Smooth muscle cell (in vitro differentiated cells): ENCODE measurements around the gene TTC21A. TPM values are rescaled to one million over a fixed set of nuclear protein-coding genes. Genes with fewer than 3 reads are reported as not detected.
A peak's percentile ranks its signal among the peaks of the same experiment; 100 is the strongest.

Experiments used
- DNase-seq: peaks from one replicate; lab custom pipeline; 2025; ENCODE audit not compliant: unreplicated experiment; lab: John Stamatoyannopoulos, UW
- H2AFZ ChIP-seq: fragments of 200-600 bp; sonication (generic); 2 replicates; pipeline ENCODE4 v1.6.0; 2016; ENCODE audit warnings: antibody characterized with exemption, low read depth, mild to moderate bottlenecking
- H3F3A ChIP-seq: fragments of 200-600 bp; sonication (generic); 2 replicates; pipeline ENCODE4 v1.6.0; 2017; ENCODE audit warnings: antibody characterized with exemption, low read depth
- H3K27ac ChIP-seq: fragments of 200-600 bp; sonication (generic); 2 replicates; pipeline ENCODE4 v1.5.1; 2016; ENCODE audit warnings: low read depth, mild to moderate bottlenecking
- H3K27me3 ChIP-seq: fragments of 200-600 bp; sonication (generic); 2 replicates; pipeline ENCODE4 v1.6.1; 2016; ENCODE audit warnings: low read depth, mild to moderate bottlenecking
- H3K36me3 ChIP-seq: fragments of 200-600 bp; sonication (generic); 2 replicates; pipeline ENCODE4 v1.5.1; 2016; ENCODE audit warnings: low read depth
- H3K4me1 ChIP-seq: fragments of 200-600 bp; sonication (generic); 2 replicates; pipeline ENCODE4 v1.5.1; 2016; ENCODE audit warnings: low read depth
- H3K4me2 ChIP-seq: fragments of 200-600 bp; sonication (generic); 2 replicates; pipeline ENCODE4 v1.6.0; 2016; ENCODE audit warnings: mild to moderate bottlenecking
- H3K4me3 ChIP-seq: fragments of 200-600 bp; sonication (generic); 2 replicates; pipeline ENCODE4 v1.5.1; 2016; ENCODE audit warnings: mild to moderate bottlenecking
- H3K79me2 ChIP-seq: fragments of 200-600 bp; sonication (generic); 2 replicates; pipeline ENCODE4 v1.6.0; 2016; ENCODE audit warnings: low read depth, mild to moderate bottlenecking
- H3K9ac ChIP-seq: fragments of 200-600 bp; sonication (generic); 2 replicates; pipeline ENCODE4 v1.6.0; 2016; ENCODE audit warnings: low read depth
- H3K9me3 ChIP-seq: fragments of 200-600 bp; sonication (generic); replicated peaks from 2 replicates; pipeline ENCODE4 v1.5.1; 2016; ENCODE audit warnings: low read depth
- H4K20me1 ChIP-seq: fragments of 200-600 bp; sonication (generic); 2 replicates; pipeline ENCODE4 v1.6.0; 2016; ENCODE audit warnings: low read depth
- WGBS: methylation state at CpG from one replicate; pipeline ENCODE4 v1.1.7; 2016; ENCODE audit warnings: low lambda C conversion rate; 5-methylcytosine and 5-hydroxymethylcytosine counted together
- polyA plus RNA-seq: library from polyadenylated mRNA; unstranded; fragments of >200 nt; fragmentation: Nextera tagmentation; extraction: Ambion mirVana; gene quantifications from 2 replicates; pipeline ENCODE4 v1.2.1, GENCODE V29; 2016
- total RNA-seq: library from RNA; depleted of rRNA; stranded (reverse); fragments of >200 nt; gene quantifications from 2 replicates; pipeline ENCODE4 v1.2.3, GENCODE V29; 2014
- TF ChIP-seq, protein P1 (sequence below): fragments of 200-600 bp; sonication (generic); IDR thresholded peaks from 2 replicates; pipeline ENCODE4 v1.5.1; 2017; ENCODE audit warnings: borderline replicate concordance, mild to moderate bottlenecking, antibody characterized with exemption; ENCODE audit not compliant: insufficient read depth, poor library complexity, severe bottlenecking

Gene TTC21A
- total and polyA plus RNA-seq, 2 experiments from 2014 or later: 2.3 to 10.6 TPM

DNA sequence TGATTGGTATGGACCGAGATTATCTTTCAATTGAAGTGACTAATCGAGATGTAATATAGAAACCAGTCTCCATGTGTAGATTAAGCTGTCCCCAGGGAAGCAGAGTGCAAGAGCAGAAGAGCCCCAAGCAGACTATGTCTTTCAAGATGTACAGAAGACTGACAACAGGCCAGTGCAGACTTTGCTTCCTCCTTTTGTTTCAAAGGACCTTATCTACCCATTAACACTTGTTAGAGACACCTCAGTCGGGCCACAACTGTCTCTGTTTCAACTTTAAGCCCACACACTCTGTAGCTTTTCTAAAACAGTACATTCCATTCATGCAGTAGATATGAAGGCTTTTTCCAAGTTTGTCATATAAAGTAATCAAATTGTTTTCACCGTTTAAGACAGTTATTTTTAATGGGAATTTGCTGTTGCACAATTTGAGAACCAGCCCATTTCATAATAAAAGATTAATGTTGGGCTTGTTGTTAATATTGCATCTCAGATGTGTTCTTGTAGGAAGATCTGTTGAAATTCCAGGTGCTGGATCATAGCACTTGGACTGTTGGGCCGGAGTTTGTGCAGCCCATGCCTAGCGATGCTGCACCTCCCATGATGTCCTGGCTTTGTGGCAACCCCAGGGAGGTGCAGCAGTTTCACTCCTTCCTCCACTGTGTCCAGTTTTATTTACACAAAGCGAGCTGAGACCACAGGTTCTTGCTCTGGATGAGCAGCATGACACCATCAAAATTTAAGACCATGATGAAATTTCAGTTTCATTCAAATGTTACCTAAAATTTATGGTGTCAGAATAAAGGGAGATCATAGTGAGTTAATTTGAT is 12.4 kb upstream of the TTC21A start:
- Histone ChIP-seq H3K27ac (no peak overlapping the region), H3K4me1 (no peaks in the 10 kb centered on the region), H3K9ac (no peak overlapping the region), H3K4me2 (no peak overlapping the region), H3K36me3 (peaks cover 21% of the 10 kb centered on the region), H2AFZ (no peak overlapping the region), H3K79me2 (no peaks in the 10 kb centered on the region), H4K20me1 (peaks cover 13% of the 10 kb centered on the region), H3F3A (no peaks in the 10 kb centered on the region), H3K4me3 (no peak overlapping the region), H3K27me3 (no peaks in the 10 kb centered on the region), H3K9me3 (no peaks in the 10 kb centered on the region)
- DNase-seq: no peak
- TF ChIP-seq, protein P1, sequence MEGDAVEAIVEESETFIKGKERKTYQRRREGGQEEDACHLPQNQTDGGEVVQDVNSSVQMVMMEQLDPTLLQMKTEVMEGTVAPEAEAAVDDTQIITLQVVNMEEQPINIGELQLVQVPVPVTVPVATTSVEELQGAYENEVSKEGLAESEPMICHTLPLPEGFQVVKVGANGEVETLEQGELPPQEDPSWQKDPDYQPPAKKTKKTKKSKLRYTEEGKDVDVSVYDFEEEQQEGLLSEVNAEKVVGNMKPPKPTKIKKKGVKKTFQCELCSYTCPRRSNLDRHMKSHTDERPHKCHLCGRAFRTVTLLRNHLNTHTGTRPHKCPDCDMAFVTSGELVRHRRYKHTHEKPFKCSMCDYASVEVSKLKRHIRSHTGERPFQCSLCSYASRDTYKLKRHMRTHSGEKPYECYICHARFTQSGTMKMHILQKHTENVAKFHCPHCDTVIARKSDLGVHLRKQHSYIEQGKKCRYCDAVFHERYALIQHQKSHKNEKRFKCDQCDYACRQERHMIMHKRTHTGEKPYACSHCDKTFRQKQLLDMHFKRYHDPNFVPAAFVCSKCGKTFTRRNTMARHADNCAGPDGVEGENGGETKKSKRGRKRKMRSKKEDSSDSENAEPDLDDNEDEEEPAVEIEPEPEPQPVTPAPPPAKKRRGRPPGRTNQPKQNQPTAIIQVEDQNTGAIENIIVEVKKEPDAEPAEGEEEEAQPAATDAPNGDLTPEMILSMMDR: no peak
- 93% methylated on average over 7 of the region's 7 CpGs for WGBS

DNA sequence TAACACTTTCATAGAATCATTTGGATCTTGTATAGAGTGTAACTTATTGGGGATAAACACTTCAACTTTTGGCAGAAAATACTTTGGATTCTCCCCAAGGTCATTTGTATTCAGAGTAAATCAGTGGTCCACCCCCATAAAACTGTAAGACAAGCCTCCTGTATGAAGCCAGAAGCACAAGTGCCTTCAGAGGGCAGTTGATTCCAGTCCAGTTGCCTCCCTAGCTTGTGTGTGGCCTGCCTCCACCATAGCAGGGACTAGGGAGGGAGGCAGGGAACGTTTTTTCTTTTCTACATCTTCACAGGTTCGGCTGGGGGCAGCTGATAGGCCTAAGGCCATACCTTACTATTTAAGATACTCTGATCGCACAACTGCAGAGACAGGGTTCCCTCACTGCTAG is 11.7 kb upstream of the TTC21A start:
- Histone ChIP-seq H3K27me3 (no peaks in the 10 kb centered on the region), H3K4me1 (no peaks in the 10 kb centered on the region), H3F3A (no peaks in the 10 kb centered on the region), H3K9me3 (no peaks in the 10 kb centered on the region), H3K79me2 (no peaks in the 10 kb centered on the region), H3K36me3 (peaks cover 17% of the 10 kb centered on the region), H4K20me1 (peaks cover 20% of the 10 kb centered on the region), H3K27ac (no peak overlapping the region), H3K9ac (no peak overlapping the region), H2AFZ (no peak overlapping the region), H3K4me2 (no peak overlapping the region), H3K4me3 (no peak overlapping the region)
- no peak for DNase-seq
- 83% methylated on average over 3 of the region's 3 CpGs for WGBS
- TF ChIP-seq, protein P1: no peak

DNA sequence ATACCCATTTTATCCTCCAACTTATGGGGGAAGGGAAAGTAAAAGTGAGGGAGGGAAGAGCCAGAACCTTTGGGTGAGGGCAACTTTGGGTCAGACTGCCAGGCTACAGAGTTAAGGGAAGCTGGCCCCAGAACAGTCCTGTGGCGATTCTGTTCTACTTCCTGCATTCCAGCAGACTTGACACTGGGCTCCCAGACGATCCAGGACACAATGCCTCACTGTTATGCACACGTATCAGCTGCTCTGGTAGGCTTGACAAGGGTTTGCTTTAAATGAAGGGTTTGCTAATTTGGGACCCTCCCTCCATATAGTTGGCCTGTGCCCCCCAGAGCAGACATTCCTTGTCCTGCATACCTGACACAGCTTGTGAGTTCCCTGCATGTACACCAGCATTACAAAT is 10.7 kb upstream of the TTC21A start:
- H2AFZ ChIP-seq: no peak overlapping the region
- no peak overlapping the region for H3K4me3 ChIP-seq
- no peak overlapping the region for H3K9ac ChIP-seq
- H4K20me1 ChIP-seq: peaks cover 30% of the 10 kb centered on the region
- peak overlapping the region; percentile 27 for H3K27ac ChIP-seq
- no peak overlapping the region for H3K4me2 ChIP-seq
- DNase-seq: no peak
- no peaks in the 10 kb centered on the region for H3K4me1 ChIP-seq
- TF ChIP-seq, protein P1: no peak
- peaks cover 15% of the 10 kb centered on the region for H3K36me3 ChIP-seq
- no peaks in the 10 kb centered on the region for H3K27me3 ChIP-seq
- WGBS: 23% methylated on average over 3 of the region's 3 CpGs
- H3K79me2 ChIP-seq: no peaks in the 10 kb centered on the region
- no peaks in the 10 kb centered on the region for H3K9me3 ChIP-seq
- no peaks in the 10 kb centered on the region for H3F3A ChIP-seq
